Ramos (cell line): ENCODE results near the gene EVA1B.

ENCODE experiments used
- in situ Hi-C: fragments of 300-500 bp; cut with MboI; formaldehyde crosslinking; loops from one replicate; pipeline ENCODE4 v1.14.3; 2022; ENCODE audit warnings: low sequenced_read_pairs; ENCODE audit not compliant: unreplicated experiment

EVA1B gene

DNA sequence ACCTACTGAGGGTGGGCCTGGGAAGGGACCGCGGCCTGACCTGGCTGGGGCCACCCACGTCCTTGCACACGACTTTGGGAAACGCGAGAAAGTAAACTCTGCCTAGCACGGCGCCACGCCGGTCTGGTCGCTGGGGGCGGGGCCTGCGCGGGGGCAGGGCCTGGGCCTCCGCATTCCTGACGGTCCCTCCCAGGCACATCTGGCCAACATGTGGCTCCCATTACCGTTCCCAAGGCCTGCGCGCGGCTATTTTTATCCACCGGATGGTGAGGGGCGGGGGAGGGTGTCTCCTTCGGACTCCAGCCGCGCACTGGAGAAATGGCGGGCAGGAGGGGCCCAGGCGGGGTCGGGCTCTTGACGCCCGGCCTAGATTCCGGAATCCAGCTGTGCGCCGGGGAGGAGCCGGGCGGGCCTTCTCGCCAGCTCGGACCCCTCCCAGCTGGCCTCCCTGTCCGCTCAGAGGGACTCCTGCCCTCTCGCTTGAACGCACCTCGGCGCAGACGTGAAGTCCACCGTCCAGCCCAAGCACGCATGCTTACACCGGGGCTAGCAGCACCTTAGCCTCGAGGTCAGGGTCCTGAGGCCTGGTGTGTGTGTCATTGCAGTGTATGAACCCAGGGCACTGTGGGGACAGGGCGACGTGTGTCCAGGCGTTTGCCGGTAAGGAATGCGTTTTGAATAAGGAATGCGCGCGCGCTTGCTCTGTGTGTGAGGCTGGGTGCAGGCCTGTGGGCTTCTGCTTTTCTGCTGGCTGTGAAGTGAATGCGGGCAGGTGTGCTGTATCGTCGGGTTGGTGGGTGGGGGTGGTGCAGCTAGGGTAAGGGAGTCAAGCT, 2.1 kb downstream of the EVA1B start:
- in situ Hi-C loops = no loop called here

DNA sequence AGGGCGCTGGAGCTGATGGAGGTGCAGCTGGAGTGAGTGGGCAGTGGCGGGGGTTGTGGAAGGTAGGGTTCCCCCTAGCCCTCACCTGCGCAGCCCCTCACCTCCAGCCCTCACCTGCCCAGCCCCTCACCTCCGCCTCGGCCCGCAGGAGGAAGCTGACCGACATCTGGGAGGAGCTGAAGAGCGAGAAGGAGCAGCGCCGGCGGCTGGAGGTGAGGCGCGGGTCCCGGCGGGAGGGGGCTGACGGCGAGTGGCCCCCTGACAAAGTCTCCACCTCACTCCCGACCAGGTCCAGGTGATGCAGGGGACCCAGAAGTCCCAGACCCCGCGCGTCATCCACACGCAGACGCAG, 2.7 kb downstream of the EVA1B start:
- in situ Hi-C loops = no loop called here

DNA sequence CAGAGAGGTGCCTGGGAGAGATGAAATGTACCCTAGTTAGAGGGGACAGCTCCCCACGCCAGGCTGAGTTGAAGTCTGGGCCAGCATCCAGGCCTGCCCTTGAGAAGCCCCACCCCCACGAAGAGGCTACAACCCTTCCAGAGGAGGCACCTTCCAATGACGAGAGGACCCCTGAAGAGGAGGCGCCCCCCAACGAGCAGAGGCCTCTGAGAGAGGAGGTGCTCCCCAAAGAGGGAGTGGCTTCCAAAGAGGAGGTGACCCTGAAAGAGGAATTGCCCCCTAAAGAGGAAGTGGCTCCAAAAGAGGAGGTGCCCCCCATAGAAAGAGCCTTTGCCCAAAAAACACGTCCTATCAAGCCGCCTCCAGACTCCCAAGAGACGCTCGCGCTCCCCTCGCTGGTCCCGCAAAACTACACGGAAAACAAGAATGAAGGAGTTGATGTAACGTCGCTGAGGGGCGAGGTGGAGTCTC, 3.1 kb downstream of the EVA1B start:
- in situ Hi-C loops = no loop called here

DNA sequence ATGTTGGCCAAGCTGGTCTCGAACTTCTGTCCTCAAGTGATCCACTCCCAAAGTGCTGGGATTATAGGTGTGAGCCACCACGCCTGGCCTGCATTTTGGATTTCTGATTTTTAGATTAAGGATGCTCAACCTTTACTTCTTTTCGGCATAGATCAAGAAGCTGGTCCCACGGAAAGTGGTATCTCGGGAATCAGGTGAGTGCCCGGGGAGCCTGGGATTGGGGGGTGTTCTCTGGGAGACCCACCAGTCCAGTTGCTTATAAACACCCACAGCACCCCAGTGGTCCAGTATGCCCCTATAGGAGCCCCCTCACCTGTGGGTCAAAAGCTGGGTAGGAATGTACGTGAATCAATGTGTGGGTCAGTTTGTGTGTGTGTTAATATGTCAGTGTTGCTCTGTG, 14.0 kb downstream of the EVA1B start:
- in situ Hi-C loops = no loop called here

DNA sequence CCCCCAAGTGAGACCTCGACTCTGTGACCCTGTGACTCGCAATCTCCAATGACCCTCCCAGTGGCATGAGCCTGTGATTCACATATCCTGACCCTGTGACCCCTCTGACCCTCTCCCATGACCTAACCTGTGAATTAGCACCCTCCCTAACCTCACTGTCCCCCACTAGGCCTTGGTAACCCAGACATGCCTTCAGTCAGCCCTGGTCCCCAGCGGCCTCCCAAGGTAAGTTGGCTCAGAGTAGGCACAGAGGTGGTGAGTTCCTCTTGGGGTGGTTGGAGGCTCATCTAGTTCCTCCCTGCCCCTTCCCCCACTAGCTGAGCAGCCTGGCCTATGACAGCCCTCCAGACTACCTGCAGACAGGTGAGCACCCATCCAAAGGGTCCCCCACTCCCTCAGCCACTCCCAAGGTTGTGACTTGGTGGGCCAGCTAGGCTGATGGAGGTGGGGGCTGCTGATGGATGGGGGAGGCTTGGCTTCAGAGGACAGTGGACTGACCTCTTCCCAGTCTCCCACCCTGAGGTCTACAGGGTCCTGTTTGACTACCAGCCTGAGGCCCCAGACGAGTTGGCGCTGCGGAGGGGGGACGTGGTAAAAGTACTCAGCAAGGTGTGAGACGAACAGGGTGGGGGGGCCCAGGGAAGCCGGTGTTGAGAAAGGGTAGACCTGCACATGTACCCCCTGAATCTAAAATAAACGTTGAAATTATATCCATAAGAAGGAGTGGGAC, 15.7 kb downstream of the EVA1B start:
- in situ Hi-C loops = no loop called here

DNA sequence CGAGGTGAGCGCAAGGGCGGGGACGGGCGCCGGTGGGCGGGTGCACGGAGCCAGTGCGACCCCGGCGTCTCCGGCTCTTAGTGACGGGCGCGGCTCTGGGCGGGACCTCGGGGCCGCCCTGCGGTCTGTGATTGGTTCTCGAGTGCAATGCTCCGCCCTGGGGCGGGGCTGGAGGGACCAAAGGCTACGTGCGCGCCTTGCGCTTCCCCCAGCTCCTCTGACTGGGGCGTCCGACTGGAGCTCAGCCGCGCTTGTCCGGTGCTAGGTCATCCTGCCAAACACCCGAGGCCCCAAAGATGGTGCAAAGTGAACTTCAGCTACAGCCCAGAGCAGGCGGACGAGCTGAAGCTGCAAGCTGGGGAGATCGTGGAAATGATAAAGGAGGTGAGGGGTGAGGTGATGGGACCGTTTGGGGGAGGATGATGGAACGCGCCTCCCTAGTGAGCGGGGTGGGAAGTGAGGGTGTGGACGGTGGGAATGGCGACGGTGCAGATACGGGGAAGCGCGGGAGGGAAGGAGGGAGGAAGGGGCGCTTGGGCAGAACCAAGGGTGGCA, 16.5 kb downstream of the EVA1B start:
- in situ Hi-C loops = no loop called here

DNA sequence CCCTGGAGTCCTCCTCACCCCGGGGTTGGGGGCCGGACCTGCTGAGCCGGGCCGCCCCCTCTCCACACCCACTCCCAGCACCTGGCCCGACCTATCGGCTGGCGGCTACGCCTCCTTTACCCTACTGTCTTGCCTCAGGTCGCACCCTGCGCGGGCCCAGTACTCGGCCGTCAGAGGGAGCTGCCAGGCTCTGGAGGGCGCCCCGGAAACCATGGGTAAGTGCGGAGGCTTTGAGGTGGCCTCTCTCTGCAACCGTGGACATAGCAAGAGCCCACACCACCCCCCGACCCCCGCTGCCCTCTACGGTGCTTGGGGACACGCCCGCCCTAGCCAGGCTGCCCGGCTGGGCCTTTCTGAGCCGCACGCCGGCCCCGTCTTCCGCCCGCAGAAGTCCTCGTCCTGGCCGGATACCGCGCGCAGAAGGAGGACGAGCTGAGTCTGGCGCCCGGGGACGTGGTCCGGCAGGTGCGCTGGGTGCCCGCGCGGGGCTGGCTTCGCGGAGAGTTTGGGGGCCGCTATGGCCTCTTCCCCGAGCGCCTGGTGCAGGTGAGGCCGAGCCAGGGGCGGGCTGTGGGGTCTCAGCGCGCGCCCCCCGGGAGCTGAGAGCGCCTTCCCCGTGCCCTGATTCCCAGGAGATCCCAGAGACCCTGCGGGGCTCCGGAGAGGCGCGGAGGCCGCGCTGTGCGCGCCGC, 17.1 kb downstream of the EVA1B start, which contains the start of gene SH3D21:
Gene SH3D21 (plus strand): TSS at position 159 of the 692 bp plus-strand sequence. CDS start 53 bp downstream, at position 212.
- in situ Hi-C loops = no loop called here

DNA sequence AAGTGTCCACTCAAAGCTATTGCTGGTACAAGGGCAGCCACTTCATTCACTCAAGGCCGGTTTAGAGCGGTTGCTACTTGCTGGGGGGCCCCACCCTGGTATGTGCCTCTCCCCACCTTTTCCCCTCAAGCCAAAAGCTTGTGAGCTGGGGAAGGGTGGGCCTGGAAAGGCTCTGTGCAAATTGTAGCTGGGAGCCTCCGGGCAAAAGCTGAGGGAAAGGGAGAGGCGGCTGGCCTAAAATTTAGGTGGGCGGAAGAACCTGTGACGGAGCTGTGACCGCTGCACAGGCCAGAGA, 17.6 kb downstream of the EVA1B start:
- in situ Hi-C loops = no loop called here

DNA sequence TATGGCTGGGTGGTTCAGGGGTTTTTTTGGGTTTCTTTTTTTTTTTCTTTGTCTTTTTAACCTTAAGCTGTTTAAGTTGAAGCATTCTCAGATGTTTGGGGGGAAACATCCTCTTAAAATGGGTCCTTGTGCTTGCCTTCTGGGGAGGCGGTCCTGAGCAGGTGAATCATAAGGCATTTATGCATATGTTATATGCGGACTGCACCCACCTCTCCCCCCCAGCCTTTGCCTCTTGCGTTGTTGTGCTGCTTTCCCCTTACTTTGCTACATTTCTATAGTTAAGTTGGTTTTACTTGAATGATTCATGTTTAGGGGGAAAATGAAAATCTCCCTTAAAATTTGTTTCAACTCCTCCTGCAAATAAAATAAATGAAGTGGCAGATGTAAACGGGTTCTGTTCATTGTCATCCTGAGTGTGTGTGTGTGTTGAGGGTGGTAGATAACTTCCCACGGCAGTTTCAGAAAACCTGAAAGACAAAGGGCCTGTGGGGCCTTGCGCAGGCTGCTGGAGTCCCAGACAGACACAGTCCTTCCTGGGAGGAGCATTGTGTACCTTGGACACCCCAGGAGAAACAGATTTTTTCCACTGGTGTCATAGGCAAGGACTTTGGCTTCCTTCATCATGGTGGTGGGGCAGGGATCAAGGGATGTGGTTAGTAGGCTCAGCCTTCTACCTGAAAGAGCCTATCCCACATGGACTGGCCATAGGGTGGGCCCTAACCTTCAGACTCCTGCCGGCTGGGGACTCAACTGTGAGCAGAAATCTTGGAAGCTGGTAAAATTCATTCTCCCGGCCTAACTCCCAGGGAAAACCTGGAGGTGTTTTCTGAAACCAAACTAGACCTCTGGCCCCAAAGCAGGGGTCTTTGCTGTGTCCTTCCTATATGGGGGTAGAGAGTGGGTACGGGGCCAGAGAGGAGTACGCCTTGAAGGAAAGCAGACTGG, 18.2 kb downstream of the EVA1B start:
- in situ Hi-C loops = no loop called here

DNA sequence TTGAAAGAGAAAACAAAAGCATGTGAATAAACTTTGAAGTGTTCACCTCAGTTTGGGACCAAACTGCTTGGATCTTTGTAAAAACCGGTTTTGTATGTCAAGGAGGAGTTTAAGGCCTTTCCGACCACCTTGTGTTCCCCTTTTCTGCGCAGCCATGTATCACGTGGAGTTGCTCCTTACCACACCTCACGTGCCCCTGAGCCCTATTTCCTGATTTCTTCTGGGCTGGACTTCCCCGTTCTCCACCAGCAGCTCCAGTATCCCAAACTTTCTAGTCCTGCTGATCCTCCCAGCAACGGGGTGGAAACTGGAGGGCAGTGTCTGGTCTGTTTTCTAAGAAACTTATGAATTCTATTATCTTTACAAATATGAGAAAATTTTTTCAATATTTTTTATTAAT, 18.9 kb downstream of the EVA1B start:
- in situ Hi-C loops = no loop called here

DNA sequence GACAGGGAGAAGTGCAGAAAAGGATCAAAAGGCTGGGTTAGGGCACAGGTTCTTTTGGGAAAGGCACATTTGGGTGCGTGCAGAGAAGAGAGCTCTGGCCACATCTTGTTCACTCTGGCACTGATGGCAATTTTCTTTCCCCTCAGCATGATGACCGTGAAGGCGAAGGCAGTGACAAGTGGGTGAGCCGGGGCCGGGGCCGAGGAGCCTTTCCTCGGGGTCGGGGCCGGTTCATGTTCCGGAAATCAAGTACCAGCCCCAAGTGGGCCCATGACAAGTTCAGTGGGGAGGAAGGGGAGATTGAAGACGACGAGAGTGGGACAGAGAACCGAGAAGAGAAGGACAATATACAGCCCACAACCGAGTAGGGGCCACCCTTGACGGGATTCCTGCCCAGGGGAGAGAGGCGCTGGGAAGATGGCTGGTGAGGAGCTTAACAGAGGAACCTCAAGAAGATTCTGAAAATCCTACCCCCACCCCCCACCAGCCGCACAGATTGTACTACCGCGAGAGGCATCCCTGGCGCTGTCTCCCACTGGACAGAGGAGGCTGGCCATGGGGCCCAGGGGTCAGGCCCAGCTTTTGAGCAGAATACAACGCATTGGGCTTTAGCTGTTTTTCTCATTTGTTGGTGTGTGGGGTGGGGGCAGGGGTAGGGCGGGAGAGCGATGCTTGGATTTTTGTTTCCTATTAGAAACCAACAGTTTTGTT, 19.6 kb downstream of the EVA1B start:
- in situ Hi-C loops = no loop called here

DNA sequence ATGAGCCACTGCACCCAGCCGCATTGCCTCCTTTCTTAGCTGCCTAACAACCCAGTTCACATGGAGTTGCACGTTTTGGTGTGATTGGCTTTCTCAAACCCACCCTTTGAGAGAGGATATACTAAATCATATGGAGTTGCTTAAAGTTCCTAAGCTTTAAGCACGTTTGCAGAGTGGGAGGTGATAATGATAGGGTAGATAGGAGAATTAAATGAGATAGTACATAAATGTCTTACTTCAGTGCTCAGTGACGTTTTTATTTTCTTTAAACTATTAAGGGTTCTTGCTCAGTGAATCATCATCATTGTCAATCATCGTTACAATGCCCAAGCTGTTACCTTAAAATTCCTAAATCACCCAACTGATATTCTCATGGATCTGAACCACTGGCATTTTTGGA, 20.2 kb downstream of the EVA1B start:
- in situ Hi-C loops = no loop called here

DNA sequence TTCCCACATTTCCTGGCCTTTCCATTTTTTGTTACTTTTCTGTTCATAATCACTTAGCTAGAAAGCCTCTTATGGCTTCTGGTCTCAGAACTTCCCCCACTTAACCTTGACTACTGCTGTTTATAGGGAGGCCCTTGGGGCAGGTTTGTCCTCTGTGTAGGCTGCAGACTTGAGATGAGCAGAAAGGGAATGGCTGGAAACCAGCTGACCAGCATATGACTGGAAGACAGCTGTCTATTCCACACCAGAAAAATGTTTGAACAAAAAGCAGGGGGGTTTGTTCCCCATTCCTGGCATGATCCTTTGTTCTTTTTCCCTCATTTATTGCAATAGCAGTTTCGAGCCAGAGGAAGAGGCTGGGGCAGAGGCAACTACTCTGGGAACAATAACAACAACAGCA, 22.2 kb downstream of the EVA1B start:
- in situ Hi-C loops = no loop called here

DNA sequence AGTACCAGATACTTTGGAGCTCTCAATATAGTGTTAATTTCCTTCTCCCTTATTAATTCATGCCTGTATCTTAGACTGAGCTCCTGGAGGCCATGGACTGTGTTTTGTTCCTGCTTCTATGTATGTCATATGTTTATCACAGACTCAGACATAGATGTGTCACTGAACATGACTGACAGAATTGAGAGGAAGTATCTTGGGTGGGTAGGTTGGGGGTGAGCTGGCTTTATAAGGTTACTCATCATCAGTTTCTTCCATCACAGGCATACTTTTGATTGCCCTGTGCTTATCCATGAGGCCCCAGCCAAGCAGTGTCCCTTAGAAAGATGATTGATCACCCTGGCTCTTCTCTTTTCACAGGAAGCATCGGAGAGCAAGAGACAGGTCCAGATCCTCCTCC, 22.9 kb downstream of the EVA1B start:
- in situ Hi-C loops = no loop called here

DNA sequence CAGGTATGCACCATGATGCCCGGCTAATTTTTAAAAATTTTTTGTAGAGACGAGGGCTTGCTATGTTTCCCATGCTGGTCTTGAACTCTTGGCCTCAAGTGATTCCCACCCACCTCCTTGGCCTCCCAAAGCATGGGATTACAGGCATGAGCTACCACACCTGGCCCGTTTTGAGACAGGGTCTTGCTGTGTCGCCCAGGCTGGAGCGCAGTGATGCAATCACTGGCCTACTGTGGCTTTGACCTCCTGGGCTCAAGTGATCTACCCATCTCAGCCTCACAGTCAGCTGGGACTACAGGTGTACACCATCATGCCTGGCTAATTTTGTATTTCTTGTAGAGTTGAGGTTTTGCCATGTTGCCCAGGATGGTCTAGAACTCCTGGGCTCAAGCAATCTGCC, 24.8 kb downstream of the EVA1B start:
- in situ Hi-C loops = no loop called here

DNA sequence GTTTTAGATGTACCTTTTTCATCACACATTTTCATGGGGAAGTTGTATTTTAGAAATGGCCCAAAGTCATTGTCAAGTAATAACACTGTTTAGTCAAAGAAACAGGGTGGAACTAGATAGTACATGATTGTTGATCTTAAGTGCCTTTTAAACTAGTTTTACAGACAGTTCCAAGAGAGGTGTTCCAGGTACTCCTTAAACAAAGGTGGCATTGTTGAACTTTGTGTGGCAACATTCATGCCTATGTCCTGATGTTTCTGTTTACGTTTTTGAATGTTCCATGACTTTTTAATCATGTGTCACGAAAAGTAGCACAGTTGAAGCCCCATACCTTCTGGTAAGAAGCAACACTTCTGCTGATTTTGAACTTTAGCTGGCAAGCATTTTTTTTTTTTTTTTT, 26.4 kb downstream of the EVA1B start:
- in situ Hi-C loops = no loop called here

DNA sequence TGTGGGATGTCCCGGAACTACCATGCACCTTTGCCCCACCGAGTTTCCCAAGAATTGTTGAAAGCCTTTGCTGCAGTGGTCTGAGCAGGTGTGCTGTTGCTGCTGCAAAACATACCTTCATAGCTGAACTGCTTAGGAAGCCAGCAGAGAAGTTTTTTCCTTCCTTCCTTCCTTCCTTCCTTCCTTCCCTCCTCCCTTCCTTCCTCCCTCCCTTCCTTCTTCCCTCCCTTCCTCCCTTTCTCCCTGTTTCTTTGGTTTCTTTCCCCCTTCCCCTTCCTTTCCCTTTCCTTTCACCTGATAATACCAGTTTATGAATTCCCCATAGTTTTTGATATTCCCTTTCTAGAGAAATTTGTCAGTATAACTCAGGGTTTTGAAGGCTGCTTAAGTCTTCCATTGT, 28.1 kb downstream of the EVA1B start:
- in situ Hi-C loops = no loop called here

DNA sequence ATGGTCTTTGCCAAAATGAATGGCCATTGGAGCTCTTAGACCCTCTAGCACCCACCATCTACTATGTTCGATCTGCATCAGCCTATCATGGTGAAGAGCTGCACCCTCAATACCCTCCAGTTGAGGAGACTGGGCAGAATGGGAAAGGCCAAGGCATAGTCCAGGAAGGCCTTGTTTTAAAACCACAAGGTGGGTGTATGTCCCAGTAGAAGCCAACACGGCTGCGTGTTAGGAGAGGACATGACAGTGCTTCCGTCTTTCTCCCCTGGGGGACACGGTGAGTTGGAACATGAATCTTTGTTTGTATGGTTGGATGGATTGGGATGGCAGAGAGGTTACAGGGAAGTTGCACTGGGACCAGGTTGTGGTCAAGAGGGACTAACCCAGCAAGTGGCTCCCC, 35.9 kb downstream of the EVA1B start:
- in situ Hi-C loops = loop anchor here (5.0 kb wide), 1 partner anchor 180 kb away; no protein-coding TSS in a partner anchor

DNA sequence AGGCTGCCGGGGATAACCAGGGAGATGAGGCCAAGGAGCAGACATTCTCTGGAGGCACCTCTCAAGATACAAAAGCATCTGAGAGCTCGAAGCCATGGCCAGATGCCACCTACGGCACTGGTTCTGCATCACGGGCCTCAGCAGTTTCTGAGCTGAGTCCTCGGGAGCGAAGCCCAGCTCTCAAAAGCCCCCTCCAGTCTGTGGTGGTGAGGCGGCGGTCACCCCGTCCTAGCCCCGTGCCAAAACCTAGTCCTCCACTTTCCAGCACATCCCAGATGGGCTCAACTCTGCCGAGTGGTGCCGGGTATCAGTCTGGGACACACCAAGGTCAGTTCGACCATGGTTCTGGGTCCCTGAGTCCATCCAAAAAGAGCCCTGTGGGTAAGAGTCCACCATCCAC, 36.6 kb downstream of the EVA1B start:
- in situ Hi-C loops = loop anchor here (5.0 kb wide), 1 partner anchor 180 kb away; no protein-coding TSS in a partner anchor
